GM12801 (cell line): Measurements from ENCODE around the gene SH2D1B.

Experiments
- CTCF ChIP-seq: IDR thresholded peaks from one replicate; pipeline ENCODE4 v1.5.1; 2011; ENCODE audit warnings: control low read depth; ENCODE audit not compliant: insufficient read length; ENCODE audit errors: extremely low read depth

SH2D1B gene

GRCh38 chr1:162353702-162354101, 58.2 kb downstream of the SH2D1B start:
- no peak for TF ChIP-seq CTCF

GRCh38 chr1:162353078-162353477, 58.9 kb downstream of the SH2D1B start:
- TF ChIP-seq CTCF, result no peak

- no peak for TF ChIP-seq CTCF
These were observed 60.6 kb downstream of the SH2D1B start for GRCh38 chr1:162351246-162351842.

- TF ChIP-seq CTCF, result no peak
These were observed 62.2 kb downstream of the SH2D1B start for GRCh38 chr1:162349635-162350330.

- no peak for TF ChIP-seq CTCF
These were observed 64.7 kb downstream of the SH2D1B start for GRCh38 chr1:162347281-162347680.
